Suprapubic skin (tissue), 4 donors: ENCODE measurements around the gene TSPEAR. TPM values are rescaled to one million over a fixed set of nuclear protein-coding genes. Genes with fewer than 3 reads are reported as not detected.

Experiments
- DNase-seq, 2 donors: peaks; one replicate each; pipeline ENCODE4 v3.0.0-alpha.2; 2019; ENCODE audit warnings: low spot score in 2 of 2
- H3K27ac ChIP-seq: fragments of 200-600 bp; sonication (generic); one replicate; pipeline ENCODE4 v1.5.1; 2019
- H3K27me3 ChIP-seq: fragments of 200-600 bp; sonication (generic); one replicate; pipeline ENCODE4 v1.5.1; 2019
- H3K36me3 ChIP-seq: fragments of 200-600 bp; sonication (generic); one replicate; pipeline ENCODE4 v1.5.1; 2019
- H3K4me1 ChIP-seq: fragments of 200-600 bp; sonication (generic); one replicate; pipeline ENCODE4 v1.5.1; 2019
- H3K4me3 ChIP-seq: fragments of 200-600 bp; sonication (generic); one replicate; pipeline ENCODE4 v1.5.1; 2019; ENCODE audit warnings: mild to moderate bottlenecking
- H3K9me3 ChIP-seq: fragments of 200-600 bp; sonication (generic); one replicate; pipeline ENCODE4 v1.5.1; 2019
- EP300 ChIP-seq: sonication (generic); formaldehyde crosslinking; IDR thresholded peaks from one replicate; pipeline ENCODE4 v1.6.1; 2017; ENCODE audit warnings: antibody characterized with exemption
- POLR2A ChIP-seq, 2 donors: fragments of 450-650 bp; IDR thresholded peaks; one replicate each; pipeline ENCODE4 v1.6.1; 2017; ENCODE audit warnings: antibody characterized with exemption in 2 of 2, mild to moderate bottlenecking in 2 of 2, moderate library complexity in 2 of 2
- POLR2AphosphoS5 ChIP-seq, 3 donors: sonication (generic); formaldehyde crosslinking; IDR thresholded peaks; one replicate each; pipeline ENCODE4 v1.6.1; 2017; ENCODE audit warnings: antibody characterized with exemption in 3 of 3
- WGBS: methylation state at CpG from one replicate; pipeline ENCODE4 v1.1.5; 2018; 5-methylcytosine and 5-hydroxymethylcytosine counted together
- total RNA-seq, 4 donors: library from RNA; depleted of rRNA; stranded (reverse); fragments of >200 nt; gene quantifications; one replicate each; pipeline ENCODE4 v1.1.0, GENCODE V29; 2016
- TF ChIP-seq, protein P1 (sequence below), 2 donors: fragments of 200-600 bp in 1 of 2; fragments of 450-650 bp in 1 of 2; sonication (generic) in 1 of 2; IDR thresholded peaks; one replicate each; pipeline ENCODE4 v1.5.1; 2016 to 2019; ENCODE audit warnings: antibody characterized with exemption in 2 of 2, mild to moderate bottlenecking in 1 of 2, moderate library complexity in 1 of 2

Gene TSPEAR
- total RNA-seq, 4 donors from 2014 or later = 0.21 to 0.59 (median 0.32) TPM; not detected in 1

DNA sequence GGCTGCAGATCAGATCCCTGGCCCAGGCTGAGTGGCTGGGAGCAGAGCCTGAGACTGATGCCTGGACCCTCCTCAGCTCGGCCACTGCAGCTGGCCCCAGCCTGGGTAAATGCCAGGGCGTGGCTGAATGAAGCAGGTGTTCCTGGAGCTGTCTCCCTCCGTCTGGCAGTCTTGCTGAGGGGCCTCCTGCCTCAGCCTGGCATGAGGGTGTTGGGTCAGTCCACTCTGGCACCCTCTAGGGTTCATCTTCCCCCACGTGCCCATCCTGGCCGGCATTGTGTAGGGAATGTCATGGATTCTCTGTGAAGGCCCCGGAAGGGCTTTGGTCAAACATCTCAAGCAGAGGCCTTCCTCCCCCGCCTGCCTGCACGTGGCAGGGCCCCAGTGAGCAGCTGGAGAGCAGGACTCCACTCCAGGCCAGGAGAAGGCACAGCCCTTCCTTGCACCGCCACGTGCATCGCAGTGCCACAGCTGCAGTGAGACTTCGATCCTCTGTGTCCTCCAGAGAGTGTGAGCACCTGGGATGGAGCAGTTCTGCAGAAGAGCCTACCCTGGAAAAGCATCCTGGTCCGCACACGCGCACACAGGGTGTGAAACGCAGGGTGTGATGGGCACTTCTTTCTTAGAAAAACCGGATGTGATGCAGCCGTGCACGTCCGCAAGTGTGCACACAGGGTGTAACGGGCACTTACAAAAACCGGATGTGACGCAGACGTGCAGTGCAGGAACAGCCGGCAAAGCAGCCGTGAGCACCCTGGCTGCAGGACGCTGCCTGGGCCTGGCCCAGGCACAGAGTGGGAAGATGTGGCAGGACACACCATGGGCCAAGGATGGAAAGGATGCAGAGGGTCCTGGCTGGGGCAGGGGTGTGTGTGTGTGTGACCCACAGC is 142.5 kb downstream of the TSPEAR start:
- DNase-seq = no peak
- Histone ChIP-seq H3K4me1 (no peaks in the 10 kb centered on the region), H3K4me3 (no peak overlapping the region), H3K36me3 (no peaks in the 10 kb centered on the region), H3K27ac (no peak overlapping the region), H3K9me3 (no peaks in the 10 kb centered on the region), H3K27me3 (peaks cover 24% of the 10 kb centered on the region)
- no peak for TF ChIP-seq POLR2AphosphoS5 (IDR thresholded peaks at IDR 0.05)
- no peak for TF ChIP-seq POLR2A (IDR thresholded peaks at IDR 0.05)
- TF ChIP-seq, protein P1, sequence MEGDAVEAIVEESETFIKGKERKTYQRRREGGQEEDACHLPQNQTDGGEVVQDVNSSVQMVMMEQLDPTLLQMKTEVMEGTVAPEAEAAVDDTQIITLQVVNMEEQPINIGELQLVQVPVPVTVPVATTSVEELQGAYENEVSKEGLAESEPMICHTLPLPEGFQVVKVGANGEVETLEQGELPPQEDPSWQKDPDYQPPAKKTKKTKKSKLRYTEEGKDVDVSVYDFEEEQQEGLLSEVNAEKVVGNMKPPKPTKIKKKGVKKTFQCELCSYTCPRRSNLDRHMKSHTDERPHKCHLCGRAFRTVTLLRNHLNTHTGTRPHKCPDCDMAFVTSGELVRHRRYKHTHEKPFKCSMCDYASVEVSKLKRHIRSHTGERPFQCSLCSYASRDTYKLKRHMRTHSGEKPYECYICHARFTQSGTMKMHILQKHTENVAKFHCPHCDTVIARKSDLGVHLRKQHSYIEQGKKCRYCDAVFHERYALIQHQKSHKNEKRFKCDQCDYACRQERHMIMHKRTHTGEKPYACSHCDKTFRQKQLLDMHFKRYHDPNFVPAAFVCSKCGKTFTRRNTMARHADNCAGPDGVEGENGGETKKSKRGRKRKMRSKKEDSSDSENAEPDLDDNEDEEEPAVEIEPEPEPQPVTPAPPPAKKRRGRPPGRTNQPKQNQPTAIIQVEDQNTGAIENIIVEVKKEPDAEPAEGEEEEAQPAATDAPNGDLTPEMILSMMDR (IDR thresholded peaks at IDR 0.05) = no peak
- TF ChIP-seq EP300 = no peak
- WGBS = 86% methylated on average over 15 of the region's 27 CpGs

DNA sequence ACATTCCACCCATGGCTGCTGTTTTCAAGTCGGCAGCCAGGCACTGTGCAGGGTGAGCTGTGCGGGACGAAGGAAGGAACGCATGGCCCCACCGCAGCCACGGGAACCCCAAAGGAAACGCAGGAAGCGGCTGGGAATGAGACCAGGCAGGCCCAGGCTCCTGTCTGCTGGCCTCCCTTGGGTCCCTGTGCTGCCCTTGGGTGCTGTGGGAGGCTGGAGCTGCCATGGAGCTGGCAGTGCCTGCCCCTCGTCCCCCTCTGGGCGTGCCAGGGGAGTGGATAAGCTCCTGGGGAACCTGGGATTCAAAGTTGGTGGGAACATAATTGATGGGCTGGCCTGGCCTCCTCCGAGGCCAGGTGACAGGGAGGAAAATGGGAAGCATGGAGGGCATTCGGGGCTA is 143.1 kb downstream of the TSPEAR start:
- DNase-seq = no peak
- H3K27me3 ChIP-seq = peaks cover 21% of the 10 kb centered on the region
- H3K36me3 ChIP-seq = no peaks in the 10 kb centered on the region
- no peaks in the 10 kb centered on the region for H3K9me3 ChIP-seq
- WGBS = 88% methylated on average over 5 of the region's 12 CpGs
- no peak overlapping the region for H3K4me3 ChIP-seq
- TF ChIP-seq POLR2AphosphoS5 (IDR thresholded peaks at IDR 0.05) = no peak
- TF ChIP-seq EP300 = no peak
- TF ChIP-seq, protein P1 (IDR thresholded peaks at IDR 0.05) = no peak
- TF ChIP-seq POLR2A (IDR thresholded peaks at IDR 0.05) = no peak
- no peak overlapping the region for H3K27ac ChIP-seq
- H3K4me1 ChIP-seq = no peaks in the 10 kb centered on the region

DNA sequence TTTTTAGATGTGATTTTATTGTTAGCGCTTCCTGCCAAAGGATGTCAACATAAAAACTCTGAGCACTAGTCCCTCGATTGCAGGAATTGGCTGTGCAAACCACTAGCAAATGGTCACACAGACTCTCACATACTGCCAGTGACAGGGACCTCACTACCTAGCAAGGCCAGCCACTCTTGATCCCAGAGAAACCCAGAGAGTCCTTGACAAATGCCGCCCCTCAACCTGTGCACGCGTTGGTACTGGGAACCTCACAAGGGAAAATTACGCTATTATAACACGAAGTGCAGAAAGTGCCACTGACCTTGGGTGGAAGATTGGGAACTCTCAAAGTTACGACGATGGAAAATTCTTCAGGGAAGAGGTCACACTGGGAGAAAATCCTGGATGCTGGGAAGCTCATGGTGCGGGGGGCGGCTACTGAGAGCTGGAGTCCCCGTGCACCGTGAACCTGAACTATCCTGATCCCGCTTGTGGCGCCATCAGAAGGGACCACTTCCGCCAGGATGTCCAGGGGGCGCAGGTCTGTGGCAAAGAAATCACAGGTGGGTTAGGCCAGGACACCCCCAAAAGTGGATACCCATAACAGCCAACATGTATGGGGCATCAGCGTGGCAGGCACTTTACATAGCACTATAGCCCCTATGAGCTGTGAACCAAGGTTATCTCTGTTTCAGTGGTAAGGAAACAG is 143.7 kb downstream of the TSPEAR start:
- 92% methylated on average over 18 of the region's 18 CpGs for WGBS
- no peaks in the 10 kb centered on the region for H3K4me1 ChIP-seq
- TF ChIP-seq, protein P1 (IDR thresholded peaks at IDR 0.05) = no peak
- TF ChIP-seq POLR2AphosphoS5 (IDR thresholded peaks at IDR 0.05) (no peak), EP300 (no peak), POLR2A (IDR thresholded peaks at IDR 0.05) (no peak)
- peaks cover 18% of the 10 kb centered on the region for H3K27me3 ChIP-seq
- no peak for DNase-seq
- no peak overlapping the region for H3K27ac ChIP-seq
- no peak overlapping the region for H3K4me3 ChIP-seq
- no peaks in the 10 kb centered on the region for H3K36me3 ChIP-seq
- H3K9me3 ChIP-seq = no peaks in the 10 kb centered on the region

DNA sequence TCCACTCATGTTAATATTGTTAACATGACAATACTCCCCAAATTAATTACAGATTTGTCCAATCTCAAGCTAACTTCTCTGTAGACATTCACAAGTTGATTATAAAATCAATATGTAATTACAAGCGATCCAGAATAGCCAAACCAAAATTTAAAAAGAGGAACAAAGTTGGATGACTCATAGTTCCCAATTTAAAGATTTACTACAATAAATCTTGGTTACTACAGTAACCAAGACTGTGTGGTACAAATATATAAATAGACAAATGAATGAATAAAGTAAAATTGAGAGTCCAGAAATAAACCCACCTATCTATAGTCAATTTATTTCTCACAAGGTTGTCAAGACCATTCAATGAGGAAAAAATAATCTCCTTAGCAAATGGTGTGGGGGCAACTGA is 145.0 kb downstream of the TSPEAR start:
- TF ChIP-seq POLR2A (IDR thresholded peaks at IDR 0.05) (no peak), POLR2AphosphoS5 (IDR thresholded peaks at IDR 0.05) (no peak)
- TF ChIP-seq, protein P1 (IDR thresholded peaks at IDR 0.05) = no peak
- WGBS = 54% methylated on average over 1 of the region's 1 CpG

More for the DNA sequence above, 145.0 kb downstream of the TSPEAR start:
- Histone ChIP-seq H3K4me3 (no peak overlapping the region), H3K27me3 (peaks cover 18% of the 10 kb centered on the region), H3K4me1 (no peaks in the 10 kb centered on the region), H3K9me3 (no peaks in the 10 kb centered on the region), H3K36me3 (no peaks in the 10 kb centered on the region), H3K27ac (no peak overlapping the region)
- DNase-seq = no peak
